GM12865 (cell line): ENCODE data around the gene CHRNB1.

Experiments
- DNase-seq: peaks from one replicate; pipeline ENCODE4 v3.0.0; 2010; ENCODE audit warnings: low read depth
- H3K4me3 ChIP-seq: 2 replicates; pipeline ENCODE4 v1.5.1; 2011; ENCODE audit warnings: mild to moderate bottlenecking, low read depth, low read length, control low read depth
- TF ChIP-seq, protein P1 (sequence below): IDR thresholded peaks from 2 replicates; pipeline ENCODE4 v1.5.1; 2011; ENCODE audit warnings: low read length, control low read depth, low read depth, inconsistent platforms; ENCODE audit not compliant: insufficient read depth; ENCODE audit errors: missing control alignments

The CHRNB1 gene

GRCh38 chr17:7490144-7490543 lies 45.3 kb downstream of the CHRNB1 start:
- H3K4me3 ChIP-seq, result no peak overlapping the region
- no peak for DNase-seq
- TF ChIP-seq, protein P1, sequence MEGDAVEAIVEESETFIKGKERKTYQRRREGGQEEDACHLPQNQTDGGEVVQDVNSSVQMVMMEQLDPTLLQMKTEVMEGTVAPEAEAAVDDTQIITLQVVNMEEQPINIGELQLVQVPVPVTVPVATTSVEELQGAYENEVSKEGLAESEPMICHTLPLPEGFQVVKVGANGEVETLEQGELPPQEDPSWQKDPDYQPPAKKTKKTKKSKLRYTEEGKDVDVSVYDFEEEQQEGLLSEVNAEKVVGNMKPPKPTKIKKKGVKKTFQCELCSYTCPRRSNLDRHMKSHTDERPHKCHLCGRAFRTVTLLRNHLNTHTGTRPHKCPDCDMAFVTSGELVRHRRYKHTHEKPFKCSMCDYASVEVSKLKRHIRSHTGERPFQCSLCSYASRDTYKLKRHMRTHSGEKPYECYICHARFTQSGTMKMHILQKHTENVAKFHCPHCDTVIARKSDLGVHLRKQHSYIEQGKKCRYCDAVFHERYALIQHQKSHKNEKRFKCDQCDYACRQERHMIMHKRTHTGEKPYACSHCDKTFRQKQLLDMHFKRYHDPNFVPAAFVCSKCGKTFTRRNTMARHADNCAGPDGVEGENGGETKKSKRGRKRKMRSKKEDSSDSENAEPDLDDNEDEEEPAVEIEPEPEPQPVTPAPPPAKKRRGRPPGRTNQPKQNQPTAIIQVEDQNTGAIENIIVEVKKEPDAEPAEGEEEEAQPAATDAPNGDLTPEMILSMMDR, result no peak

DNA sequence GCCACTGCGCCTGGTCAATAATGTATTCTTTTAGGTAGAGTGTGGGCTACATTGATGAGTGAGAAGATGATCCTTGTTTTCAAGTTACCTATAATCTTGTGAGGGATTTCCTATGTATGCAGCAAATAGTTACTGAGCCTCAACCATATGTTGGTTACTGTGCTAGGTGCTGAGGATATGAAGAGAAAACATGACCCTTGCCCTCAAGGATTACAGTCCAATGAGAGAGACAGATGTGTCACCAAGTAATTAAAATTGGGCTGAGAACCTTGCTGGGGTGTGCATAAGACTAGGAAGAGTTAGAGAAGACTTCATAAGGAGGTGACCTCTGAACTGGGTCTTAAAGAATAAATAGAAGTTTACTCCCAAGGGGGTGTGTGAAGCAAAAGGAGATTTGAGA lies 46.7 kb downstream of the CHRNB1 start:
- DNase-seq, result no peak
- TF ChIP-seq, protein P1, result no peak
- no peak overlapping the region for H3K4me3 ChIP-seq

GRCh38 chr17:7493941-7494340 lies 49.1 kb downstream of the CHRNB1 start:
- TF ChIP-seq, protein P1, result no peak
- DNase-seq, result no peak
- no peak overlapping the region for H3K4me3 ChIP-seq

- TF ChIP-seq, protein P1, result no peak
- H3K4me3 ChIP-seq, result no peak overlapping the region
- no peak for DNase-seq
Measured at GRCh38 chr17:7495906-7496434, 51.1 kb downstream of the CHRNB1 start.

GRCh38 chr17:7496470-7497183 lies 51.8 kb downstream of the CHRNB1 start:
- TF ChIP-seq, protein P1, result no peak
- no peak overlapping the region for H3K4me3 ChIP-seq
- no peak for DNase-seq

GRCh38 chr17:7497228-7497627 lies 52.4 kb downstream of the CHRNB1 start:
- no peak for DNase-seq
- H3K4me3 ChIP-seq, result no peak overlapping the region
- TF ChIP-seq, protein P1, result no peak

GRCh38 chr17:7497636-7498035 lies 52.8 kb downstream of the CHRNB1 start:
- no peak overlapping the region for H3K4me3 ChIP-seq
- TF ChIP-seq, protein P1, result no peak
- no peak for DNase-seq
